ENCODE measurements around the gene TMEM267. TPM values are rescaled to one million over a fixed set of nuclear protein-coding genes. Genes with fewer than 3 reads are reported as not detected.

Gene TMEM267
- total and polyA plus RNA-seq, 2 of the 8 experiments (the other 6 are each of a cell fraction or from before 2014, with no cell fraction given), result 4.8 to 6.2 TPM

- H2AK5ac ChIP-seq (ENCODE audit: low read depth, low read length), result no peak overlapping the region
- no peaks in the 10 kb centered on the region for H3K9me3 ChIP-seq (ENCODE audit: insufficient read depth in 2 of 2, low read depth in 1 of 2, low read length in 1 of 2)
- no peak overlapping the region for H3K4ac ChIP-seq (replicated peaks; ENCODE audit: insufficient read length, low read depth, low read length)
- no peak for FAIRE-seq
- ChIA-PET POLR2A (ENCODE audit: partially characterized antibody) (interaction anchor here (1.1 to 3.2 kb wide), 3 partner anchors 14 to 17 kb away, joined by 4 to 13 read pairs (median 5); partner anchors contain the start of genes C5orf34 and TMEM267), CTCF (ENCODE audit: partially characterized antibody) (interaction anchor here (1.0 to 4.2 kb wide), 3 partner anchors 14 to 321 kb away, joined by 3 to 32 read pairs (median 6); partner anchors contain the start of gene TMEM267)
- no peak overlapping the region for H3K4me2 ChIP-seq (ENCODE audit: insufficient read depth in 1 of 2, low read depth in 2 of 2, low read length in 2 of 2)
- H3K23ac ChIP-seq (ENCODE audit: insufficient read length), result no peak overlapping the region
- H3K56ac ChIP-seq (replicated peaks; ENCODE audit: insufficient read length, low read depth, low read length), result no peak overlapping the region
- H3K36me3 ChIP-seq (ENCODE audit: control insufficient read depth in 2 of 4, insufficient read depth in 4 of 4, low read length in 3 of 4), result peaks cover 0 to 19% (median 1%) of the 10 kb centered on the region in 4 experiments; a peak in 3 of 8 replicates
- no peak overlapping the region for H2BK15ac ChIP-seq (ENCODE audit: low read length)
- no peak overlapping the region for H2BK120ac ChIP-seq (replicated peaks; ENCODE audit: low read depth, low read length)
- no peaks in the 10 kb centered on the region for H4K20me1 ChIP-seq (replicated peaks in 1 of 2; ENCODE audit: control insufficient read depth in 1 of 2, insufficient read depth in 2 of 2, low read length in 2 of 2)
- H3K27ac ChIP-seq (ENCODE audit: low read depth, low read length), result no peak overlapping the region
- no peak overlapping the region for H4K91ac ChIP-seq (replicated peaks; ENCODE audit: insufficient read length, low read length)
- H3K4me3 ChIP-seq (ENCODE audit: extremely low read depth in 1 of 4, insufficient read depth in 2 of 4, low read depth in 3 of 4, low read length in 4 of 4), result no peak overlapping the region
- 86% methylated on average over 2 of the region's 2 CpGs; no CpG with 5 or more reads in 1 of the 2 experiments for WGBS, 2 experiments (ENCODE audit: extremely low coverage in 1 of 2, insufficient coverage in 1 of 2, insufficient read length in 1 of 2, insufficient replicate concordance in 2 of 2, low coverage in 1 of 2, low lambda C conversion rate in 2 of 2, missing lambda C conversion rate in 1 of 2)
- DNase-seq (ENCODE audit: low read depth in 1 of 2, low spot score in 2 of 2), result no peak
- no peak overlapping the region for H3K18ac ChIP-seq (ENCODE audit: extremely low read depth, low read length)
- TF ChIP-seq ATF2 (IDR thresholded peaks at IDR 0.05; ENCODE audit: low read length), result no peak
- TF ChIP-seq HDAC6 (IDR thresholded peaks at IDR 0.05; ENCODE audit: low read depth, low read length), result no peak
- TF ChIP-seq RFX5 (IDR thresholded peaks at IDR 0.05; ENCODE audit: borderline replicate concordance, low read depth, low read length), result no peak
- H2BK5ac ChIP-seq (ENCODE audit: low read depth, low read length), result no peak overlapping the region
- H3K9ac ChIP-seq (replicated peaks in 1 of 4; ENCODE audit: extremely low read depth in 1 of 4, low read depth in 3 of 4, low read length in 3 of 4), result no peak overlapping the region
- H2BK20ac ChIP-seq (ENCODE audit: low read length), result no peak overlapping the region
- H4K5ac ChIP-seq (ENCODE audit: insufficient read length, low read depth, low read length), result no peak overlapping the region
- H2AFZ ChIP-seq (ENCODE audit: low read length), result no peak overlapping the region
- no peaks in the 10 kb centered on the region for H3K23me2 ChIP-seq (ENCODE audit: low read depth, low read length)
- no peaks in the 10 kb centered on the region for H3K4me1 ChIP-seq (replicated peaks in 1 of 4; ENCODE audit: control insufficient read depth in 3 of 4, insufficient read depth in 4 of 4, low read length in 3 of 4)
- no peaks in the 10 kb centered on the region for H3K27me3 ChIP-seq (replicated peaks in 1 of 4; ENCODE audit: control insufficient read depth in 3 of 4, extremely low read depth in 1 of 4, insufficient read depth in 3 of 4, low read length in 3 of 4)
- no peak overlapping the region for H2BK12ac ChIP-seq (ENCODE audit: low read depth, low read length)
- H4K8ac ChIP-seq (ENCODE audit: extremely low read depth, insufficient read depth, low read length), result no peak overlapping the region
- H3K14ac ChIP-seq (ENCODE audit: insufficient read length), result no peak overlapping the region
- H3K79me1 ChIP-seq (ENCODE audit: low read depth, low read length), result no peaks in the 10 kb centered on the region
- H3K79me2 ChIP-seq (ENCODE audit: control insufficient read depth in 1 of 2, insufficient read depth in 2 of 2, low read length in 2 of 2), result no peaks in the 10 kb centered on the region
Measured at GRCh38 chr5:43498581-43498980, 14.9 kb upstream of the TMEM267 start.

Data from H1 (cell line).